ENCODE results near the gene CHRM4.

Gene CHRM4

DNA sequence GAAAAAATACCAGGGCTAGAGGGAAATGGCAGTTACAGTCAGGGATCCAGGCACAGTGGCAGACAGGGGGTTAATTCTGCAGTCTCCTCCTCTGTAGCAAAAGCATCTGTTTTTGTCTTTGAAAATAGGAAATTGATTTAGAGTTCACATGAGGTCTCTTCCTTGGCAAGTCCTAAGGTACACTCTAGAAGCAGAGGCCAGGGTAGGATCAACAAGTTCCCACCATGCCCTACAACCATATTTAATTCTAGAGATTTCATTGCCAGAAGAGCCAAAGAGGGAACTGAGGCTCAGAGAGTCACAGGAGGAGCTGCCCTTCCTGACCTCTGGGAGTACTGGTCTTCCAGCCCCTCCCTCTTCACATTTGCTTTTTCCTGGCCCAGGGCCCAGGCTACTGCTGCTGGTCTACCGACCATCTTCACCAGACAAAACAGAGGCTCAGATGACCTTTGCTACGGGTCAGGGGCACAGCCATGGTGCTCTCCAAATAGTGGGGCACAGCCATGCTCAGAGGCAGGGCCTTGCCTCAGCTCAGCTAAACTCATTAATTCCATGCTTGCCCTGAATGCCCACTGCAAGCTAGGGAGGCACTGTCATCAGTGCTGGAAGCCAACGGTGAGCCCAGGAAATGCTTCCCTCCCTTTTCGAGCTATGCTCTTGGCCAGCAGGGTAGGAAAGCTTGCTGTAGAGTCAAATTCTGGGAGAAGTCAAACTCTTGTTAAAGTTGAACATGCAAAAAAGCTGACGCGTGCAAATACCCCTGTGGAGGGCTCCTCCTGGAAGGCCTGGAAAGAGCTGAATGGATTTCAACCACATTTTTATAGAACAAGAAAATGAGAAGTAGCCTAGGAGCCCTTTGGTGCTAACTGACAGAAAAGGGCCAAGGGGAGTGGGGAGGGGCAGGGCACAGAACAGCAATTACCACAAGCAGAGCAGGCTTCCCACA lies 11.7 kb upstream of the CHRM4 start:
- DNase-seq, result no peak

DNA sequence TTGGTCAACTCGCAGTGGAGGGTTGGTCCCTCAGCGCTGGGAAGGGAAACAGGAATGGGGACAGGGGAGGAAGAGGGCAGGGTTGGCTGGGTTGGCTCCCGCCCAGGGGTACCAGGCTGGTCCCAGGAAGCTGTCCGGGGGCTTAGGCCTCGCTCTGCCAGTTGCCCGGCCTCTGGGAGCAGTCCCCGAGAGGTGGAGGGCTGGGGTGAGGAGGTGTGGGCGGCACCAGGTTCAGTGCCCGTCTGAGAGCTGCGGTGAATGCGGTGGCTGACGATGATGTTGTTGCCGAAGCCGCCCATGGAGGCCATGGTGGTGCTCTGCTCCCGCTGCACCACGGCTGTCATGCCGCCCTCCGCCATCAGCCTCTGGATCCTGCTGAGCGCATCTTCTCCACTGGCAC lies 6.0 kb upstream of the CHRM4 start:
- no peak for DNase-seq

- DNase-seq, result no peak
Observed at GRCh38 chr11:46393759-46394158, 2.2 kb upstream of the CHRM4 start.

DNA sequence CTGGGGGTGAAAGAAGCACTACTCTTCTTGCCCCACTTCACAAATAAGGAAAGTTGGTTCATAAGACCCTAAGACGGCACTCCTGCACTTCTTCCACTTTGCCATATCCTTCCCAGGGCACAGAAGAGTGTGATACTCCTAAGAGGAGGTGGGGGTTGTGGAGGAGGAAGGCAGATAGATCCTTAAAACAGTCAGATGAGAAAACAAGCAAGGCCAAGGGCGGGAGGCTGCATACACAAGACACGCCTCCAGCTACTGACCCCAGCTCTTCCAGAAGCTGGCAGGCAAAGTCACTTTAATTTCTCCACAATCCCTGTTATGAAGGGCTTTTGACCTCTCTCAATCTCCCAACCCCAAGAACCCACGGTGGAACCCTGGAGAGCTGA lies 1.6 kb upstream of the CHRM4 start:
- no peak for DNase-seq

DNA sequence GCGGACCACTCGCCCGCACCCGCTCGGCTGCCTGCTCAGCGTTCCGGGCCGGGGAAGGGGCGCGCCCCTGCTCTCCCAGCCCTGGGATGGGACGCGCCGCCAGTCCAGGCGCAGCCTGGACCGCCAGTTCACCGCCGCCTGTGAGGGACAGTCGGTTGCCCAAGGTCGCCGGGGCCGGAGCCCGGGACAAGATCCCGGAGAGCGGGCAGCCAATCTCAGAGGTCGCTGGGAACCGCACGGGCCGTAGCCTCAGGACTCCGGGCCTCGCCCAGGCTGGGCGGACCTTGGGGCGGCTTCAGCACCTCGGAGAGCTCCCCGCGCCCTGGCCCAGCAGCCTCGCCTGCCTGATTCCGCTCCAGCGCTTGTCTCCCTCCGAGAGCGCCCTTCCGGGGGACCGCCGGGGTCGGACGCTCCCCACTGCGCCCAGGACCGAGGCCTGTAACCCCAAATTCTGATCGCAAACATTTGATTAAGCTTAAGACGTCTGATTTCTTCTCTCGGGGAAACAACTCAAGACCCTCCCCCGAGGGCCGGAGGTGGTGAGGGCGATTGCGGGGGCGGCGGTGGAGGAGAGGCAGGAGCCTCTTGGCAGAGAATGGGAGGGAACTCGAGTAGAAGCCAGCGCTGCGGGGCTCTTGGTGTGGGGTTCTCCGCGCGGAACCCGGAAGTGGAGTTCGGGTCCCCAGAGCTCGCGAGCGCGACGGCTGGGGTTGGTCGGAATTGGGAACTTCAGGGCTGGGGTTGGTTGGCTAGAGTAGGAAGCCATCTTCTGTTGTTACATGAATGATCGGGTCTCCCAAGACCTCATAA lies 1.1 kb upstream of the CHRM4 start:
- peak; percentile 74 for DNase-seq

- DNase-seq, result no peak
Observed at GRCh38 chr11:46391186-46391577, 394 bp downstream of the CHRM4 start.

DNA sequence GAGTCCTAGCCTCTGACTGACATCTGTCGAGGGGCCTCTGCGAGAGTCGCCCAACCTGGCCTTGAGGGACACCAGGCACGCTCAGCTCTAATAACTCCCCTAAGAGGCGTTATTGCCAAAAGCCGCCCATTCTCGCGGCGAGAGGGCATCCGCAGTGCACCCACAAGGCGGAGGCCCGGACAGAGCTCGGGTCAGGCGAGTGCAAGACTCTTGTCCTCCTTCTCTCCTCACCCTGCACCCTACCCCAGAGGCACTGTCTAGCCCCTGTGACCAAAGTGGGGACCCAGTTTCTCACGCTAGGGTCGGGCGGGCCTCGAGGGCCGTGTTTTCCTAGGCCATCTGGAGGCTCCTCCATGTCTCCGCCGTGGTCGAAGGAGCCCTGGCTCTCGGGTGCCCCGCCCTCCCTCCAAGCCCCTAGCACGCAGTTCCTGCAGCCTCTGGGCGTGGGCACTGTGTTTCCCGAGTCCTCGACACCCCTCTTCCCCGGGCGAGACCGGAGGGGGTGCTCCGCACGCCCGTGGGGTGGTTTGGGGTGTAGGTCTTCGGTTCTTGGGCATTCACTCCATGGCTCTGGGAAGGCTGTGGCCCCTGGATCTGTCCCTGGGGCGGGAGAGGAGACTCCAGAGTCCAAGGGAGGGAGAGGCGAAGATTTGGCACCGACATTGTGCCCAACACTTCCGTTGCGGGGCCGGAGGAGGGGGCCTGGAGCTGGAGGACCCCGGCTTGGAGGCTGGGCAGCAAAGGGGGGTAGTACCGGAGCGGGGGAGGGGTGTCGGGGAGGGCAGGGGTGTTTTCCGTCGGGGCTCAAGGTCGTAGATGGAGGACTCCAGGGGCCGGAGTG lies 1.0 kb downstream of the CHRM4 start:
- DNase-seq, result no peak

DNA sequence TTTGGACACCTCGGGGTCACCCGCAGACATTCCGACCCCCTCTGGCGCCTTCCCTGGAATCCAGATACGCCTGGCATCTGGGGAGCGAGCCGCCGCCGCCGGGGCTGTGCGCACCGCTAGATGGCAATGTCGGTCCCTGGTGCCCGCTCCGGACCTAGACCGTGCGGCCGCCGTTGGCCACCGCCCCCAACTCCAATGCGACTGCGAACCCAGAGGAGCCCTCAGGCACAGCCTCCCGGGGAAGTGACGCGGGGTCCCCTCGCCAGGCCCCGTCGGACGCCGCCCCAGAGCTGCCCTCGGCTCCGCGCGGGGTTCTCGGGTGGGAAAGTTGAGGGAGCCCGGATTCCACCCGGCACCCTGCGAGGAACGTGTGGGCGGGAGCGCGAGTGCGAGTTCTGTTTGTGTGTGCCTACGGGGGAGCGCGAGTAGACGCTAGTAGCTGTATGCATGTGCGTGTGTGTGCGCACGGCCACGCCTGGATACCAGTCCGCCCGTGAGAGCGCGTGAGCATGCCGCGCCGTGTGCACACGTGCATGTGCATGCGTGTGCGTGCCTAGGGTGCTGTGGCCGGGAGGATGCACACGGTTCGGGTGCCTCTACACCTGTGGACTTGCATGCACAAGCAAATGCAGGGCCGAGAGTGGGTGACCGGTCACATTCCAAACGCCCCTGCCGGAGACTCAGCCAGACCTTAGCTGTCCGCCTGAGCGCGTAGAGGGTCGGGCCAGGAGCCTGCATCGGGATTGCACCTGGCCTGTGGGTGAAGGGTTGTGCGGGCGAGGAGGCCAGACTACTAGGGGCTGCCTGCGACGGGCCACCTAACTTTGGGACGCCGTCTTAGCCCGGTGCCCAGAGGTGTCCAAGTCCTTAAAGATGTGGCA lies 1.9 kb downstream of the CHRM4 start:
- DNase-seq, result peak; percentile 61

DNA sequence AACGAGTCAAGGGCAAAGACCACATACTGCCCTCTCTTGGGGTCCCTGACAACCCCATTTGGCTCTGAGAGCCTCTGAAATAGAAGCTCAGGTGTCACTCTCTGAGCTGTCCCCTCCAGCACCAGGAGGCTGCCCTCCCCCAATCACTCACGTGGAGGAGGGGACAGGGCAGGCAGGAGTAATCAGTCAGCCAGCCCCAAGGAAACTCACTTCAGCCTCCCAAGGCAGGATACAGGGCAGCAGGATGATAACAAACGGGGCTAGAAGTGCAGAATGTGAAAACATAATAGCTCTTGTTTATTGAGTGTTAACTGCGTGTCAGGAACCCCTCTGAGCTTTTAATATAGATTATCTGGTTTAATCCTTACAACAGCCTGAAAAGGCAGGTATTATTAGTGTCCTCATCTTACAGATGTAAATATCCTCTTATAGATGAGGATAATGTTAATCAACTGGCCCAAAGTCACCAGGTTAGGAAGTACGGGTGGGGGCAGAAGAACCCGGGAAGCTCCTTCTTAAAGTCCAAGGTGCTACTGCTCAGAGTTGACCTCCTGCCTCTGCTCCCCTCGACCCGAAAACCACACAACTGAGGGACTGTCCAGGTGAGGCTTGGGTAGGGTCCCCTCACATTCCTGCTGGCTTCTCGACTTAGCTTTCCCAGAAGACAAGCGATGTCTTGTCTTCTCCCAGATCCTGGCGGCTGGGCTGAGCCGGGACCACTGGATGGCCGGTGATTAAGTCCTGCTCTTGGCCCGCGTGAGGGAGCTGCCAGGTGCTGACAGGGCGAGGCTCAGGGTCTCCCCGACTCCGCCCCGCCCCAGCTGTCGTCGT lies 2.7 kb downstream of the CHRM4 start:
- no peak for DNase-seq

DNA sequence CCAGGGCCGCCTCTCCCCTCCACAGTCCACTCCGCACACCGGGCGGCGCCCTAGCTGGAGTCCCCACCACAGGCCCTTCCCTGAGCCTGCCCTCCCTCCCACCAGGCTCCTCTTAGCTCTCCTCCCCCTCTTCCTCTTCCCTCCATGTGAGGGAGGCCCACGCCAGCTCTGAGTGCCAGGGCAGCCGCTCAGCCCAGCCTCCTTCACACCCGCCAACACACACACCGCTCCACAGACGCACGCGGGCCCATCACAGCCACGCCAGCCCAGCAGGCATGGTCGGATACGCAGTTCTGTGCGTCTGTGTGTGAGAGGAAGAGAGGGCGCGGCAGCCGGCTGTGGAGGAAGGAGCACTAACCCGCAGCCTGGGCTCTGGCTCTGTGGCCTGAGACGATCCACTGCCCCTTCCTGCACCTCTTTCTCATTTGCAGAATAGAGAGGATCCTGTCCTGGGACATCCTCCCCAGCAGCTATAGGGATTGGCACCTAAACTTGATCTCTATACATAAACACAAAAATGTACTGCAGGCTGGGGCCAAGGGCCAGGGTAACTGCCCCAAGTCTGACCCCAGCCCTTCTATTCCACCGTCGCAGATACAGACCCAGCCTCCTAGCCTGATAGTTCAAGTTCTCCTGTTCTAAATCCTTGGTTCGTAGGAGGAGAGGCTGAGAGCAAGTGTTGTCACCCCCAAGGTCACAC lies 3.5 kb downstream of the CHRM4 start:
- DNase-seq, result no peak

- no peak for DNase-seq
Observed at GRCh38 chr11:46387456-46387855, 4.1 kb downstream of the CHRM4 start.

DNA sequence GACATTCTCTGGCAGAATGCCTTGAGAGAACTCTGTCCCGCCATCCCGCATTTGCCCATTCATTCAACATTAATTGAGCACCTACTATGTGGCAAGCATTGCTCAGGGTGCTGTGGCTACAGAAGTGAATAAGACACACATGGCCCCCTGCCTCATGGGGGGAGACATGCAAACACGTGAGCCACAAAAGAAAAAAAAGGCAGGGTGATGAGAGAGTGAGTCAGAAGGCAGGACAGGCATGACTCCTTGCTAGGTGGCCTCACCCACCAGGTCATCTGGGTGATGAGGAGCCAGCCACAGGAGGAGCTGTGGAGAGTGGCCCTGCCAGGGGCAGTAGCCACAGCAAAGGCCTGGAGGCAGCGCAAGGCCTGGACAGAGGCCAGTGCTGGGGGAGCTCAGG lies 4.9 kb downstream of the CHRM4 start:
- DNase-seq, result no peak

DNA sequence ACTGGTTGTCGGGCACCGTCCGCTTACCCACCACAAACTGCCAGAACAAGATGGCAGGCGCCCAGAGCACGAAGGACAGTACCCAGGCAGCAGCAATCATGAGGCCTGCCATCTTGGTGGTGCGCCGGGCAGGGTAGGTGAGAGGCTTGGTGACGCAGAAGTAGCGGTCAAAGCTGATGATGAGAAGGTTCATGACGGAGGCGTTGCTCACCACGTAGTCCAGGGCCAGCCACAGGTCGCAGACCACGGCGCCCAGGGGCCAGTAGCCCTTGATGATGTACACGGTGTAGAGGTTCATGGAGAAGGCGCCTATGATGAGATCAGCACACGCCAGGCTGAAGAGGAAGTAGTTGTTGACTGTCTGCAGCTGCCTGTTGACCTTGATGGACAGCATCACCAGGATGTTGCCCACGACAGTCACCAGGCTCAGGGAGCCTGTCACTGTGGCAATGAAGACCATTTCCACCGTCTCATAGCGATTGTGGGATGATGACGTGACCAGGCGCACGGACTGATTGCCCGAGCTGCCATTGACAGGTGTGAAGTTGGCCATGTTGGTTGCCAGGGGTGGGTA lies 5.5 kb downstream of the CHRM4 start:
- DNase-seq, result no peak

- no peak for DNase-seq
Observed at GRCh38 chr11:46385169-46386004, 6.2 kb downstream of the CHRM4 start.

GRCh38 chr11:46383974-46384701 lies 7.4 kb downstream of the CHRM4 start:
- DNase-seq, result no peak

DNA sequence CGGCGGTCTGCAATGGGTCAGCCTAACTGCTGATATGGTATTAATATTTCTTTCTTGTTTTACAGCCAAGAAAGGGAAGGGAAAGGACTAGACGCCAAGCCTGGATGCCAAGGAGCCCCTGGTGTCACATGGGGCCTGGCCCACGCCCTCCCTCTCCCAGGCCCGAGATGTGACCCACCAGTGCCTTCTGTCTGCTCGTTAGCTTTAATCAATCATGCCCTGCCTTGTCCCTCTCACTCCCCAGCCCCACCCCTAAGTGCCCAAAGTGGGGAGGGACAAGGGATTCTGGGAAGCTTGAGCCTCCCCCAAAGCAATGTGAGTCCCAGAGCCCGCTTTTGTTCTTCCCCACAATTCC lies 8.2 kb downstream of the CHRM4 start:
- DNase-seq, result no peak

DNA sequence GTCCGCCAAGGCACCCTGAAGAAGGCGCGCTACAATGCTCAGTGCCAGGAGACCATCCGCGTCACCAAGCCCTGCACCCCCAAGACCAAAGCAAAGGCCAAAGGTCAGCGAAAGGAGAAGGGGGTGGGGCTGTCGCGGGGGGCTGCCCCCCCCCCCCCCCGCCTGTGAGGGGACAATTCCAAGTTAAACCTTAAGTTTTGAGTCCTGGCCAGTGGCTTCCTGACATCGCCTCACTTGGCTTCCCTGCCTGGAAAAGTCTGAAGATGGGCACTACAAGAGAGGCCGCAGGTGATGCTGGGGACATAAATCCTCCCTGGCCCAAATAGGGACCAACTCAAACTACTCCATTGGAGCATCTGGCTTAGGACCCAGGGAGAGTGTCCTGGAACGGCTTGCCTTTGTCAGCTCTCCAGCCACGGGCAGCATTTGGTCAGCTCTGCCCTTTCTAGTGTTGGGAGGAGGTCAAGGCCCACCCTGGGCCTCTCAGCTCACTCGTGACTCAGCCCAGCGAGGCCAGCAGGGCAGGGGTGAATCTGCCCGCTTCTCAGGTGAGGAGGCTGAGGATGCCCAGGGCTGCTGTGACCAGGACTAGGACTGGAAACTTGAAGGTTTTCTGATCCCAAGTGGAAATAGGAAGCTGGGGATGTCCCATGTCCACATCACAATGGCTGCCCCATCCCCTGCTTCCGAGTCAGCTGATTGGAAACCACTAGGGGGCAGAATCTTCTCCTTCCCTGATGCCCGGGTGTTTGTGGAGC lies 8.8 kb downstream of the CHRM4 start:
- DNase-seq, result peak; percentile 53
